GM12801 (cell line): ENCODE results near the gene INS.

ENCODE experiments used
- CTCF ChIP-seq: IDR thresholded peaks from one replicate; pipeline ENCODE4 v1.5.1; 2011; ENCODE audit warnings: control low read depth; ENCODE audit not compliant: insufficient read length; ENCODE audit errors: extremely low read depth

Gene INS

DNA sequence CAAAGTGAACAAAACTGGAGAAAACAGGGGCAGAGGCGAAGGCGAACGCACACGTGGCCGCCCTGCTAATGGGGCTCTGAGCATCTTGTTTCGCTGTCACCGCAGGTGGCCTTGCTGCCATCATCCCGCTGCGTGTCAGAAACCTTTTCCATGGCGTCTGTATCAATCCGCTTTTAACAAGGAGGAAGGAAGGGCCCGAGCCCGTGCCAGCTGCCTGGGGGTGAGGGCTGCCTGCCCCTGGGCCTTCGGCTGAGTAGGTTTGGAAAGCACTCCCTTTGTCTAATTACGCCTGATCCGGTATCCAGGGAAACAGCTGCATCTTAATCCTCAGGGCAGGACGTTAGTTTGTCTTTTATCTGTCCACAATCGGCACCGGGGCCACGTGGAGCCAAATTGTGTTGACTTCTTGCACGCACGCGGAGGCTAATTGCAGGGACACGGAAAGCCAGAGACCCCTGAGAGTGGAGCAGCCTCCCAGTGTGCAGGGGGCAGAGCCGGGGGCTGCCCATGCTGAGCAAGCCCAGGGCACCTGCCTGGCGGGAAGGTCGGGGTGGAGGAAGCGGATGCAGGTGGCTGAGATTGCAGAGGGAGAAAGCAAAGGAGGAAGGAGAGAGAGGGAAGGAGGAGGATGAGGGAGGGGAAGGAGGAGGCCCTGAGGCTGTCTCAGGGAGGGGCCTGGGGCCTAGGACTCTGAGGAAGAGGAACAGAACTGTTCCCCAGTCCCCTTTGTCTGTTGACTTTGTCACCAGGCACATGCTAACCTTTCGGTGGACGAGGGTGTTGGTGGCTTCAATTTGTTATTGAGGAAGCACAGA lies 29.9 kb upstream of the INS start:
- TF ChIP-seq CTCF, result no peak

DNA sequence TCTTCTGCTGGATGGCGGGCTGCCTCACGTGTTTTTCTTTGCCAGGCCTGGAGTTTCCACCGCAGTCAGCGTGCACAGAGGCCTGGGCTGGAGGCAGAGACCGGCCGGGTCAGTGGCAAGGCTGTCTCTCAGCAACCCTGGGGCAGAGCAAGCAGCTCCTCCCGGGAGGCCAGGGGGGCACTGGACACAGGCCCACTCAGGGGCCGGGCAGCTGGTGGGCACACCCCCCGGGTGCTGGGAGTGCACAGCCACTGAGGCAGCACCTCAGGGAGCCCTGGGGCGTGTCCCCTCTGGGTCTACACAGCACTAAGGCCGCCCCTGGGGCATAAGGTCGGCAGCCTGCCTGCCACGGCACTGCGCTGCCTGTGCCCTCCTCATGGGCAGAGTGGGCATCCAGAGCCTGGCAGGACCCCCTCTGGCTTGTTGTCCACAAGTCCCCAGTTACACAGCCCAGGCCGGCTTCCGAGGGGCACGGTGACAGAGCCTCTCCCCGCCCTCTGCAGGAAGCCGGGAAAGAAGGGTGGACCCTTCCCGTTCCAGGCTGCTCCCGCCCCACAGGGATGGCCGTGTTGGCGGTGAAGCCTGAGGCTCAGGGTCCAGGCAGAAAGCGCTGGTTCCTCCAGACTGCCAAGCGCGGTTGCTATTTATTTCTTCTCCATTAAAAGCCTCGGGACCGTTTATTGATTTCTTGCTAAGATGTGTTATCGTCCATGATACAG lies 29.1 kb upstream of the INS start:
- no peak for TF ChIP-seq CTCF

DNA sequence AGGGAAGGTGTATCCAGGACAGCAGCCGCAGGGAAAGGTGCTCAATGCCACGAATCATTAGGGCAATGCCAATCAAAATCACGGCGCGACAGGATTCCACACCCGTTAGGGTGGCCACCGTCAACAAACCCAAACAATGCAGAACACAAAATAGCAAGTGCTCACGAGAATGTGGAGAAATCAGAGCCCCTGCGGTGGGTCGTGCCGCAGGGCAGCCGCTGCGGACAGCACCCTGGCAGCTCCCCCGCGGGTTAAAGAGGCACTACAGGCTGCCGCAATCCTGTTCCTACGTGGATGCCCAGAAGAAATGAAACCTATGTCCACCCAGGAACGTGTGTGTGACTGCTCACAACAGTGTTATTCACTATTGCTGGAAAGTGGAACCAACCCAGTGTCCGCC lies 27.7 kb upstream of the INS start:
- no peak for TF ChIP-seq CTCF

DNA sequence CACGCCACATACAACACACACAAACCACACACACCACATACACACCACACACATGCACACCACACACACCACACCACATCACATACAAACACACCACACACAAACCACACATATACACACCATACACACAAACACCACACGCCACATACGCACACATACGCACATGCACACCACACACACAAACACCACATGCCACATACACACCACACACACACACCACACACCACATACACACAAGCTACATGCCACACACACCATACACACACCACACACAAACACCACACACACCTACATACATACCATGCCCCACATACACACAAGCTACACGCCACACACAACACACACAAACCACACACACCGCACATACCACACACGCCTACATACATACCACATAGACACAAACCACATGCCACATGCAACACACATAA lies 26.3 kb upstream of the INS start:
- no peak for TF ChIP-seq CTCF

- TF ChIP-seq CTCF, result no peak
Measured at GRCh38 chr11:2186669-2187279, 25.8 kb upstream of the INS start.

- no peak for TF ChIP-seq CTCF
Measured at GRCh38 chr11:2185324-2186085, 24.5 kb upstream of the INS start.
